Body of pancreas (tissue), 4 donors: ENCODE measurements around the gene PEDS1.

Source experiments
- POLR2A ChIP-seq, 3 donors: fragments of 450-650 bp; IDR thresholded peaks; one replicate each; pipeline ENCODE4 v1.6.1; 2016; ENCODE audit warnings: antibody characterized with exemption in 3 of 3, mild to moderate bottlenecking in 2 of 3
- TF ChIP-seq, protein P1 (sequence below), 7 experiments: fragments of 450-650 bp in 4 of 7; fragments of 200-600 bp in 3 of 7; sonication (generic) in 3 of 7; IDR thresholded peaks; one replicate each; pipeline ENCODE4 v1.5.1; 2016 to 2019; ENCODE audit warnings: antibody characterized with exemption in 7 of 7

DNA sequence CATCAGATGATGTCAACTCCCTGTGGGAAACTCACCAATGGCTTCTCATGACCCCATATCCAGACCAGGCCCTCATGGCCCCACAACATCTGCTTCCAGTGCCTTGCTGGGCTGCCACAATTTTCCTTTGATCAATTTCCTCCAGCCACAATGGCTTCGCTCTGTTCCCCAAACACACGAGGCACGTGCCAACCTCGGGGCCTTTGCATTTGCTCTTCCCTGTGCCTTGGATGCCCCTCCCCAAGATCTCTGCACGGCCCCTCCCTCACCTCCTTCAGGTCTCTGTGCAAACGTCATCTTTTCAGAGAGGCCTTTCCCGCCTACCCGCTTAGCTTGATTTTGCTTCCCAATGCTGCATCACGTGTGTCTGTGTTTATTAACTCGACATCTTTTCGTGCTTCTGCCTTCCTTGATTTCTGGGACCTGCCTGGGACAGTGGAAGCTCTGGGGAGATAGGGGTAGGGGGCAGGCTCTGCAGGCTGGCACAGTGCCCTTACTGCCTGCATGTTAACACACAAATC is 13.1 kb downstream of the PEDS1 start:
- TF ChIP-seq, protein P1, sequence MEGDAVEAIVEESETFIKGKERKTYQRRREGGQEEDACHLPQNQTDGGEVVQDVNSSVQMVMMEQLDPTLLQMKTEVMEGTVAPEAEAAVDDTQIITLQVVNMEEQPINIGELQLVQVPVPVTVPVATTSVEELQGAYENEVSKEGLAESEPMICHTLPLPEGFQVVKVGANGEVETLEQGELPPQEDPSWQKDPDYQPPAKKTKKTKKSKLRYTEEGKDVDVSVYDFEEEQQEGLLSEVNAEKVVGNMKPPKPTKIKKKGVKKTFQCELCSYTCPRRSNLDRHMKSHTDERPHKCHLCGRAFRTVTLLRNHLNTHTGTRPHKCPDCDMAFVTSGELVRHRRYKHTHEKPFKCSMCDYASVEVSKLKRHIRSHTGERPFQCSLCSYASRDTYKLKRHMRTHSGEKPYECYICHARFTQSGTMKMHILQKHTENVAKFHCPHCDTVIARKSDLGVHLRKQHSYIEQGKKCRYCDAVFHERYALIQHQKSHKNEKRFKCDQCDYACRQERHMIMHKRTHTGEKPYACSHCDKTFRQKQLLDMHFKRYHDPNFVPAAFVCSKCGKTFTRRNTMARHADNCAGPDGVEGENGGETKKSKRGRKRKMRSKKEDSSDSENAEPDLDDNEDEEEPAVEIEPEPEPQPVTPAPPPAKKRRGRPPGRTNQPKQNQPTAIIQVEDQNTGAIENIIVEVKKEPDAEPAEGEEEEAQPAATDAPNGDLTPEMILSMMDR (IDR thresholded peaks at IDR 0.05) = no peak
- TF ChIP-seq POLR2A (IDR thresholded peaks at IDR 0.05) = no peak
